ENCODE data around the gene MTUS2.

The MTUS2 gene

GRCh38 chr13:28822151-28822550, 2.0 kb downstream of the MTUS2 start:
- Histone ChIP-seq H3K9me3 (ENCODE audit: insufficient read depth, low read depth, low read length) (no peaks in the 10 kb centered on the region; the same call in 1 of the 2 replicates), H3K36me3 (ENCODE audit: insufficient read depth, low read length) (no peaks in the 10 kb centered on the region), H3K4me3 (ENCODE audit: low read length, poor library complexity, severe bottlenecking) (no peak overlapping the region), H3F3A (ENCODE audit: low read depth) (no peaks in the 10 kb centered on the region), H4K20me1 (ENCODE audit: insufficient read depth, low read length, poor library complexity, severe bottlenecking) (no peaks in the 10 kb centered on the region), H3K9me2 (replicated peaks; ENCODE audit: low read depth, low read length) (no peaks in the 10 kb centered on the region), H2AFZ (ENCODE audit: low read length) (no peak overlapping the region), H3K4me1 (ENCODE audit: insufficient read depth, low read length, poor library complexity, severe bottlenecking) (no peaks in the 10 kb centered on the region), H3K4me2 (ENCODE audit: low read depth, low read length, poor library complexity, severe bottlenecking) (no peak overlapping the region), H3K9ac (ENCODE audit: low read depth, low read length, poor library complexity, severe bottlenecking) (no peak overlapping the region), H3K79me2 (ENCODE audit: insufficient read depth, low read length) (no peaks in the 10 kb centered on the region), H3K27me3 (ENCODE audit: insufficient read depth, low read length, poor library complexity, severe bottlenecking) (no peaks in the 10 kb centered on the region)
- TF ChIP-seq EZH2phosphoT487 (IDR thresholded peaks at IDR 0.05; ENCODE audit: borderline replicate concordance), result no peak
- TF ChIP-seq CTCF (conservative IDR thresholded peaks at IDR 0.05; ENCODE audit: low read length), result no peak

GRCh38 chr13:28822801-28823200, 2.7 kb downstream of the MTUS2 start:
- no peak overlapping the region for H2AFZ ChIP-seq (ENCODE audit: low read length)
- no peaks in the 10 kb centered on the region; the same call in 1 of the 2 replicates for H3K9me3 ChIP-seq (ENCODE audit: insufficient read depth, low read depth, low read length)
- no peaks in the 10 kb centered on the region for H3K79me2 ChIP-seq (ENCODE audit: insufficient read depth, low read length)
- no peaks in the 10 kb centered on the region for H3K4me1 ChIP-seq (ENCODE audit: insufficient read depth, low read length, poor library complexity, severe bottlenecking)
- TF ChIP-seq CTCF (conservative IDR thresholded peaks at IDR 0.05; ENCODE audit: low read length) (no peak), EZH2phosphoT487 (IDR thresholded peaks at IDR 0.05; ENCODE audit: borderline replicate concordance) (no peak)
- H3F3A ChIP-seq (ENCODE audit: low read depth), result no peaks in the 10 kb centered on the region
- H4K20me1 ChIP-seq (ENCODE audit: insufficient read depth, low read length, poor library complexity, severe bottlenecking), result no peaks in the 10 kb centered on the region
- H3K4me2 ChIP-seq (ENCODE audit: low read depth, low read length, poor library complexity, severe bottlenecking), result no peak overlapping the region
- no peak overlapping the region for H3K4me3 ChIP-seq (ENCODE audit: low read length, poor library complexity, severe bottlenecking)
- H3K9me2 ChIP-seq (replicated peaks; ENCODE audit: low read depth, low read length), result no peaks in the 10 kb centered on the region
- no peak overlapping the region for H3K9ac ChIP-seq (ENCODE audit: low read depth, low read length, poor library complexity, severe bottlenecking)
- H3K36me3 ChIP-seq (ENCODE audit: insufficient read depth, low read length), result no peaks in the 10 kb centered on the region
- H3K27me3 ChIP-seq (ENCODE audit: insufficient read depth, low read length, poor library complexity, severe bottlenecking), result no peaks in the 10 kb centered on the region

- no peaks in the 10 kb centered on the region for H3K27me3 ChIP-seq (ENCODE audit: insufficient read depth, low read length, poor library complexity, severe bottlenecking)
Observed at GRCh38 chr13:28825379-28825778, 5.2 kb downstream of the MTUS2 start.

More at GRCh38 chr13:28825379-28825778, 5.2 kb downstream of the MTUS2 start:
- Histone ChIP-seq H3K9me2 (replicated peaks; ENCODE audit: low read depth, low read length) (no peaks in the 10 kb centered on the region), H3K9me3 (ENCODE audit: insufficient read depth, low read depth, low read length) (peaks cover 7% of the 10 kb centered on the region; the same call in 1 of the 2 replicates), H3K4me3 (ENCODE audit: low read length, poor library complexity, severe bottlenecking) (no peak overlapping the region), H3K9ac (ENCODE audit: low read depth, low read length, poor library complexity, severe bottlenecking) (no peak overlapping the region), H3K79me2 (ENCODE audit: insufficient read depth, low read length) (no peaks in the 10 kb centered on the region), H4K20me1 (ENCODE audit: insufficient read depth, low read length, poor library complexity, severe bottlenecking) (no peaks in the 10 kb centered on the region), H3K4me2 (ENCODE audit: low read depth, low read length, poor library complexity, severe bottlenecking) (no peak overlapping the region), H3F3A (ENCODE audit: low read depth) (no peaks in the 10 kb centered on the region), H3K4me1 (ENCODE audit: insufficient read depth, low read length, poor library complexity, severe bottlenecking) (no peaks in the 10 kb centered on the region), H3K36me3 (ENCODE audit: insufficient read depth, low read length) (no peaks in the 10 kb centered on the region), H2AFZ (ENCODE audit: low read length) (no peak overlapping the region)
- TF ChIP-seq EZH2phosphoT487 (IDR thresholded peaks at IDR 0.05; ENCODE audit: borderline replicate concordance) (no peak), CTCF (conservative IDR thresholded peaks at IDR 0.05; ENCODE audit: low read length) (no peak)
